HepG2 (cell line): ENCODE results near the gene MACROD2. TPM values are rescaled to one million over a fixed set of nuclear protein-coding genes. Genes with fewer than 3 reads are reported as not detected.

Source experiments
- HDAC1 ChIP-seq: sonication (generic); formaldehyde crosslinking; IDR thresholded peaks from 2 replicates; pipeline ENCODE4 v1.5.1; 2020; ENCODE audit warnings: mild to moderate bottlenecking, missing genetic modification reagents
- MATR3 ChIP-seq: sonication (generic); formaldehyde crosslinking; IDR thresholded peaks from 2 replicates; pipeline ENCODE4 v1.4.0; 2020; ENCODE audit warnings: missing genetic modification reagents
- PPARG ChIP-seq: conservative IDR thresholded peaks from 2 replicates; pipeline ENCODE4 v1.6.1; 2016; ENCODE audit warnings: missing biosample characterization, missing genetic modification reagents
- RXRB ChIP-seq: IDR thresholded peaks from 2 replicates; pipeline ENCODE4 v1.6.1; 2016; ENCODE audit warnings: borderline replicate concordance, missing genetic modification reagents, missing compliant biosample characterization
- SIX1 ChIP-seq: sonication (generic); formaldehyde crosslinking; IDR thresholded peaks from 2 replicates; pipeline ENCODE4 v1.4.0; 2020; ENCODE audit warnings: missing genetic modification reagents, borderline replicate concordance
- U2AF1 ChIP-seq: fragments of 200-400 bp; formaldehyde crosslinking; optimal IDR thresholded peaks from 2 replicates; pipeline ENCODE3; 2017; ENCODE audit warnings: mild to moderate bottlenecking, low read depth, low read length
- ZNF333 ChIP-seq: sonication (generic); formaldehyde crosslinking; IDR thresholded peaks from 2 replicates; pipeline ENCODE4 v1.4.0; 2020; ENCODE audit warnings: mild to moderate bottlenecking, missing genetic modification reagents, borderline replicate concordance
- ZNF337 ChIP-seq: sonication (generic); formaldehyde crosslinking; IDR thresholded peaks from 2 replicates; pipeline ENCODE4 v1.5.1; 2020; ENCODE audit warnings: missing genetic modification reagents, low read depth, mild to moderate bottlenecking, borderline replicate concordance
- ZNF543 ChIP-seq: sonication (generic); formaldehyde crosslinking; IDR thresholded peaks from 2 replicates; pipeline ENCODE4 v1.4.0; 2020; ENCODE audit warnings: mild to moderate bottlenecking, missing genetic modification reagents
- ZNF598 ChIP-seq: sonication (generic); formaldehyde crosslinking; IDR thresholded peaks from 2 replicates; pipeline ENCODE4 v1.5.1; 2020; ENCODE audit warnings: mild to moderate bottlenecking, missing genetic modification reagents, borderline replicate concordance
- ZNF616 ChIP-seq: sonication (generic); formaldehyde crosslinking; IDR thresholded peaks from 2 replicates; pipeline ENCODE4 v1.5.0; 2020; ENCODE audit warnings: low read depth, mild to moderate bottlenecking, missing genetic modification reagents
- ZNF75D ChIP-seq: sonication (generic); formaldehyde crosslinking; IDR thresholded peaks from 2 replicates; pipeline ENCODE4 v1.8.1; 2023; ENCODE audit warnings: missing genetic modification reagents, mild to moderate bottlenecking, borderline replicate concordance
- ZNF761 ChIP-seq: sonication (generic); formaldehyde crosslinking; conservative IDR thresholded peaks from 2 replicates; pipeline ENCODE4 v1.4.0; 2020; ENCODE audit warnings: mild to moderate bottlenecking, missing genetic modification reagents
- ZNF790 ChIP-seq: sonication (generic); formaldehyde crosslinking; IDR thresholded peaks from 2 replicates; pipeline ENCODE4 v1.8.0; 2022; ENCODE audit warnings: missing genetic modification reagents, mild to moderate bottlenecking, borderline replicate concordance
- ZSCAN9 ChIP-seq: IDR thresholded peaks from 2 replicates; pipeline ENCODE4 v1.6.1; 2016; ENCODE audit warnings: borderline replicate concordance
- polyA plus RNA-seq, 8 experiments: library from polyadenylated mRNA; depleted of rRNA in 3 of 8; stranded (reverse) in 7 of 8; unstranded in 1 of 8; fragments of >200 nt; fragmentation: Illumina TruSeq in 4 of 8; extraction: Trizol in 4 of 8; gene quantifications; 2 replicates each; pipeline versions ENCODE4 v1.2.1 to v1.2.3, GENCODE V29; 2011 to 2016; ENCODE audit warnings: low read depth in 4 of 8, missing spikeins in 1 of 8, mixed read lengths in 1 of 8; ENCODE audit not compliant: insufficient read depth in 1 of 8
- total RNA-seq, 5 experiments: library from RNA; depleted of rRNA; stranded (reverse); fragments of >200 nt; fragmentation: Illumina TruSeq; extraction: Trizol; gene quantifications; 2 replicates each; pipeline ENCODE4 v1.2.3, GENCODE V29; 2016; ENCODE audit warnings: low read depth in 1 of 5
- TF ChIP-seq, protein P1 (sequence below): sonication (generic); formaldehyde crosslinking; IDR thresholded peaks from 2 replicates; pipeline ENCODE4 v1.8.0; 2023; ENCODE audit warnings: mild to moderate bottlenecking, missing genetic modification reagents
- TF ChIP-seq, protein P2 (sequence below): sonication (generic); formaldehyde crosslinking; conservative IDR thresholded peaks from 2 replicates; pipeline ENCODE4 v1.5.0; 2020; ENCODE audit warnings: missing genetic modification reagents
- TF ChIP-seq, protein P3 (sequence below): sonication (generic); formaldehyde crosslinking; conservative IDR thresholded peaks from 2 replicates; pipeline ENCODE4 v1.8.0; 2022; ENCODE audit warnings: low read depth, missing genetic modification reagents
- TF ChIP-seq, protein P4 (sequence below): sonication (generic); formaldehyde crosslinking; IDR thresholded peaks from 2 replicates; pipeline ENCODE4 v1.5.0; 2020; ENCODE audit warnings: mild to moderate bottlenecking, missing genetic modification reagents, borderline replicate concordance
- TF ChIP-seq, protein P5 (sequence below): sonication (generic); formaldehyde crosslinking; IDR thresholded peaks from 2 replicates; pipeline ENCODE4 v1.8.1; 2023; ENCODE audit warnings: missing genetic modification reagents, inconsistent platforms, borderline replicate concordance

The MACROD2 gene
- total and polyA plus RNA-seq, 2 of the 13 experiments (the other 11 are each of a cell fraction or from before 2014, with no cell fraction given), result 0.13 to 0.51 TPM

DNA sequence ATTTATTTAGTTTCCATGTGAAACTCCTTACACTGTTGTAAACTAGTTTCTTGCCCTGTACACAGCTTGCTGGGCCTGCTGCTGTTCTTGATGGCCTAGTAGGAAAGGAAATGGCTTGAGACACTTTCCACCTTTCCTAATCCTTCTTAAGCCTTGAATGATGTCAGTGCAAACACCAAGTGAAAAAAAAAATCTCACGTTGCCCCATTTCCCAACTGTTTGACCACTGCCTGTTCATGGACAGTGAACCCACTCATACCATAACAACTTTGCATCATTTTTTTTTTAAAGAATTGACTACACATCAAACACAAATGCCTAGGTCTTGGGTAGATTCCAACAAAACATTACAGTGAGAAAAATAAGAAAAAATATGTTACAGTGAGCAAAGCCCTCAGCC lies 995.7 kb downstream of the MACROD2 start (continued):
- TF ChIP-seq HDAC1 (CRISPR knock-in tag), result peak; percentile 75
- TF ChIP-seq ZNF616 (CRISPR knock-in tag), result no peak
- TF ChIP-seq ZNF598 (CRISPR knock-in tag), result no peak
- TF ChIP-seq, protein P1, sequence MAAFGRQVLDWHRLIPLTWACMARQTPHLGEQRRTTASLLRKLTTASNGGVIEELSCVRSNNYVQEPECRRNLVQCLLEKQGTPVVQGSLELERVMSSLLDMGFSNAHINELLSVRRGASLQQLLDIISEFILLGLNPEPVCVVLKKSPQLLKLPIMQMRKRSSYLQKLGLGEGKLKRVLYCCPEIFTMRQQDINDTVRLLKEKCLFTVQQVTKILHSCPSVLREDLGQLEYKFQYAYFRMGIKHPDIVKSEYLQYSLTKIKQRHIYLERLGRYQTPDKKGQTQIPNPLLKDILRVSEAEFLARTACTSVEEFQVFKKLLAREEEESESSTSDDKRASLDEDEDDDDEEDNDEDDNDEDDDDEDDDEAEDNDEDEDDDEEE (CRISPR knock-in tag), result no peak
- TF ChIP-seq, protein P2, sequence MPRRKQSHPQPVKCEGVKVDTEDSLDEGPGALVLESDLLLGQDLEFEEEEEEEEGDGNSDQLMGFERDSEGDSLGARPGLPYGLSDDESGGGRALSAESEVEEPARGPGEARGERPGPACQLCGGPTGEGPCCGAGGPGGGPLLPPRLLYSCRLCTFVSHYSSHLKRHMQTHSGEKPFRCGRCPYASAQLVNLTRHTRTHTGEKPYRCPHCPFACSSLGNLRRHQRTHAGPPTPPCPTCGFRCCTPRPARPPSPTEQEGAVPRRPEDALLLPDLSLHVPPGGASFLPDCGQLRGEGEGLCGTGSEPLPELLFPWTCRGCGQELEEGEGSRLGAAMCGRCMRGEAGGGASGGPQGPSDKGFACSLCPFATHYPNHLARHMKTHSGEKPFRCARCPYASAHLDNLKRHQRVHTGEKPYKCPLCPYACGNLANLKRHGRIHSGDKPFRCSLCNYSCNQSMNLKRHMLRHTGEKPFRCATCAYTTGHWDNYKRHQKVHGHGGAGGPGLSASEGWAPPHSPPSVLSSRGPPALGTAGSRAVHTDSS, result no peak
- no peak for TF ChIP-seq ZNF337 (CRISPR knock-in tag)
- TF ChIP-seq ZSCAN9, result peak; percentile 44; the same call in 1 of the 2 replicates
- no peak; the same call in 1 of the 2 replicates for TF ChIP-seq PPARG (CRISPR knock-in tag)
- 0 out of 2 replicates have a peak, but pooled peaks have one; percentile 37 for TF ChIP-seq ZNF761
- TF ChIP-seq ZNF790 (CRISPR knock-in tag), result no peak
- TF ChIP-seq, protein P3, sequence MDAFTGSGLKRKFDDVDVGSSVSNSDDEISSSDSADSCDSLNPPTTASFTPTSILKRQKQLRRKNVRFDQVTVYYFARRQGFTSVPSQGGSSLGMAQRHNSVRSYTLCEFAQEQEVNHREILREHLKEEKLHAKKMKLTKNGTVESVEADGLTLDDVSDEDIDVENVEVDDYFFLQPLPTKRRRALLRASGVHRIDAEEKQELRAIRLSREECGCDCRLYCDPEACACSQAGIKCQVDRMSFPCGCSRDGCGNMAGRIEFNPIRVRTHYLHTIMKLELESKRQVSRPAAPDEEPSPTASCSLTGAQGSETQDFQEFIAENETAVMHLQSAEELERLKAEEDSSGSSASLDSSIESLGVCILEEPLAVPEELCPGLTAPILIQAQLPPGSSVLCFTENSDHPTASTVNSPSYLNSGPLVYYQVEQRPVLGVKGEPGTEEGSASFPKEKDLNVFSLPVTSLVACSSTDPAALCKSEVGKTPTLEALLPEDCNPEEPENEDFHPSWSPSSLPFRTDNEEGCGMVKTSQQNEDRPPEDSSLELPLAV (CRISPR knock-in tag), result no peak
- TF ChIP-seq ZNF75D (CRISPR knock-in tag), result no peak
- TF ChIP-seq RXRB (CRISPR knock-in tag), result peak; percentile 87
- TF ChIP-seq MATR3, result no peak
- no peak for TF ChIP-seq SIX1 (CRISPR knock-in tag)
- TF ChIP-seq, protein P4, sequence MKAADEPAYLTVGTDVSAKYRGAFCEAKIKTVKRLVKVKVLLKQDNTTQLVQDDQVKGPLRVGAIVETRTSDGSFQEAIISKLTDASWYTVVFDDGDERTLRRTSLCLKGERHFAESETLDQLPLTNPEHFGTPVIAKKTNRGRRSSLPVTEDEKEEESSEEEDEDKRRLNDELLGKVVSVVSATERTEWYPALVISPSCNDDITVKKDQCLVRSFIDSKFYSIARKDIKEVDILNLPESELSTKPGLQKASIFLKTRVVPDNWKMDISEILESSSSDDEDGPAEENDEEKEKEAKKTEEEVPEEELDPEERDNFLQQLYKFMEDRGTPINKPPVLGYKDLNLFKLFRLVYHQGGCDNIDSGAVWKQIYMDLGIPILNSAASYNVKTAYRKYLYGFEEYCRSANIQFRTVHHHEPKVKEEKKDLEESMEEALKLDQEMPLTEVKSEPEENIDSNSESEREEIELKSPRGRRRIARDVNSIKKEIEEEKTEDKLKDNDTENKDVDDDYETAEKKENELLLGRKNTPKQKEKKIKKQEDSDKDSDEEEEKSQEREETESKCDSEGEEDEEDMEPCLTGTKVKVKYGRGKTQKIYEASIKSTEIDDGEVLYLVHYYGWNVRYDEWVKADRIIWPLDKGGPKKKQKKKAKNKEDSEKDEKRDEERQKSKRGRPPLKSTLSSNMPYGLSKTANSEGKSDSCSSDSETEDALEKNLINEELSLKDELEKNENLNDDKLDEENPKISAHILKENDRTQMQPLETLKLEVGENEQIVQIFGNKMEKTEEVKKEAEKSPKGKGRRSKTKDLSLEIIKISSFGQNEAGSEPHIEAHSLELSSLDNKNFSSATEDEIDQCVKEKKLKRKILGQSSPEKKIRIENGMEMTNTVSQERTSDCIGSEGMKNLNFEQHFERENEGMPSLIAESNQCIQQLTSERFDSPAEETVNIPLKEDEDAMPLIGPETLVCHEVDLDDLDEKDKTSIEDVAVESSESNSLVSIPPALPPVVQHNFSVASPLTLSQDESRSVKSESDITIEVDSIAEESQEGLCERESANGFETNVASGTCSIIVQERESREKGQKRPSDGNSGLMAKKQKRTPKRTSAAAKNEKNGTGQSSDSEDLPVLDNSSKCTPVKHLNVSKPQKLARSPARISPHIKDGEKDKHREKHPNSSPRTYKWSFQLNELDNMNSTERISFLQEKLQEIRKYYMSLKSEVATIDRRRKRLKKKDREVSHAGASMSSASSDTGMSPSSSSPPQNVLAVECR, result no peak
- TF ChIP-seq, protein P5, sequence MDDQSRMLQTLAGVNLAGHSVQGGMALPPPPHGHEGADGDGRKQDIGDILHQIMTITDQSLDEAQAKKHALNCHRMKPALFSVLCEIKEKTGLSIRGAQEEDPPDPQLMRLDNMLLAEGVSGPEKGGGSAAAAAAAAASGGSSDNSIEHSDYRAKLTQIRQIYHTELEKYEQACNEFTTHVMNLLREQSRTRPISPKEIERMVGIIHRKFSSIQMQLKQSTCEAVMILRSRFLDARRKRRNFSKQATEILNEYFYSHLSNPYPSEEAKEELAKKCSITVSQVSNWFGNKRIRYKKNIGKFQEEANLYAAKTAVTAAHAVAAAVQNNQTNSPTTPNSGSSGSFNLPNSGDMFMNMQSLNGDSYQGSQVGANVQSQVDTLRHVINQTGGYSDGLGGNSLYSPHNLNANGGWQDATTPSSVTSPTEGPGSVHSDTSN (CRISPR knock-in tag), result no peak
- peak; percentile 86 for TF ChIP-seq ZNF543 (CRISPR knock-in tag)
- no peak for TF ChIP-seq ZNF333
- TF ChIP-seq U2AF1, result no peak
